HUES64 (cell line): Measurements from ENCODE around the gene TACC2.

Experiments used
- H3K27ac ChIP-seq: 2 replicates; pipeline ENCODE4 v1.7.0; 2013; ENCODE audit warnings: low read depth, low read length, inconsistent platforms
- H3K27me3 ChIP-seq: 2 replicates; pipeline ENCODE4 v1.6.1; 2013; ENCODE audit warnings: mild to moderate bottlenecking, low read length; ENCODE audit not compliant: insufficient read depth
- H3K36me3 ChIP-seq: 2 replicates; pipeline ENCODE4 v1.6.1; 2013; ENCODE audit warnings: mild to moderate bottlenecking, low read length; ENCODE audit not compliant: insufficient read depth
- H3K4me1 ChIP-seq: 2 replicates; pipeline ENCODE4 v1.6.1; 2013; ENCODE audit warnings: mild to moderate bottlenecking, low read length, moderate library complexity; ENCODE audit not compliant: insufficient read depth
- H3K4me3 ChIP-seq: 2 replicates; pipeline ENCODE4 v1.5.1; 2013; ENCODE audit warnings: mild to moderate bottlenecking, low read length, moderate library complexity
- H3K9ac ChIP-seq: 2 replicates; pipeline ENCODE4 v1.6.1; 2013; ENCODE audit warnings: mild to moderate bottlenecking, low read depth, low read length
- H3K9me3 ChIP-seq: 2 replicates; pipeline ENCODE4 v1.6.1; 2013; ENCODE audit warnings: low read depth, low read length; ENCODE audit not compliant: insufficient read depth
- WGBS: fragments of 150-250, 120-280 bp; methylation state at CpG from one replicate; pipeline ENCODE4 v1.1.7; 2013; ENCODE audit warnings: missing lambda C conversion rate; 5-methylcytosine and 5-hydroxymethylcytosine counted together

Gene TACC2

GRCh38 chr10:122115874-122116273 lies 126.9 kb downstream of the TACC2 start:
- WGBS, result 87% methylated on average over 4 of the region's 4 CpGs
- Histone ChIP-seq H3K27ac (no peak overlapping the region), H3K27me3 (peaks cover 17% of the 10 kb centered on the region; the same call in 1 of the 2 replicates)

DNA sequence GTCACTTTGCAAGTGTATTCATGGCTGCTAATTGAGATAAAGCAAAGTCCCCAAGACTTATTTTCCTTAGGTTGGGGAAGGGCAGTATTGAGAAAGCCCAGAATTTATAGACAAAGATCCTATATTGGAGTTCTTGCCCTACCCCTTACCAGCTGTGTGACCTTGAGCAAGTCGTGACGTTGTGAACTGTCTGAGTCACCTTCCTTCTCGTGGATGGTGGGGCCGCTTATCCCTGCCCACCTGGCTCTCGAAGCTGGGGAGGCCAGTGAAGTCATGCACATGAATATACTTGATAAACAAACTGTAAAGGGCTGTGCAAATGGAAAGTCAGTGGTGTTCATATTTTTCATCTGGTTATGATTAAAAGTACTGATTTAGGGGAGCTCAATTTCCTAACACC lies 127.4 kb downstream of the TACC2 start:
- no peak overlapping the region for H3K9ac ChIP-seq
- no peak overlapping the region for H3K4me3 ChIP-seq
- H3K4me1 ChIP-seq, result peaks cover 19% of the 10 kb centered on the region
- H3K27me3 ChIP-seq, result peaks cover 17% of the 10 kb centered on the region; the same call in 1 of the 2 replicates
- no peak overlapping the region for H3K27ac ChIP-seq
- H3K36me3 ChIP-seq, result no peaks in the 10 kb centered on the region
- 64% methylated on average over 5 of the region's 5 CpGs for WGBS
- no peaks in the 10 kb centered on the region for H3K9me3 ChIP-seq

More at GRCh38 chr10:122115874-122116273, 126.9 kb downstream of the TACC2 start:
- no peak overlapping the region for H3K4me3 ChIP-seq
- no peaks in the 10 kb centered on the region for H3K36me3 ChIP-seq
- no peak overlapping the region for H3K9ac ChIP-seq
- no peaks in the 10 kb centered on the region for H3K9me3 ChIP-seq
- peaks cover 19% of the 10 kb centered on the region for H3K4me1 ChIP-seq

DNA sequence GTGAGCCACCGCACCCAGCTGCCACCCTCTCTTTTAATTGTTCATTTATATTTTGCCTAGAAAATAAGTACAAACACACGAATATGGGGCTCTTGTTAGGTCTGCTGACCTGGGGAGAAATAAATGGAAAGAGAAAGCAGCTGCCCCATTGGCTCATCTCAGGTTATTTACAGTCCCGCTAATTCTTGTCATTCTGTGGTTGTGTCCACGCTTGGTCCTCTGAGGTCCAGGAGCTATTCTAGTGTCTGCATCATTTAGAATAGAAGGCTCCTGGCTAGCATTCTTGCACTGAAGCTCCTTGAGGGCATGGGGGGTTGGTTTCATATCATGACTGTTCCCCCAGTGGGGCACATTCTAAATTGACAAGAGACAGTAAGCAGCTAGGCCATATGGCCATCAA lies 128.5 kb downstream of the TACC2 start:
- no peak overlapping the region for H3K4me3 ChIP-seq
- H3K36me3 ChIP-seq, result no peaks in the 10 kb centered on the region
- no peak overlapping the region for H3K27ac ChIP-seq
- peaks cover 10% of the 10 kb centered on the region; the same call in 1 of the 2 replicates for H3K27me3 ChIP-seq
- no peak overlapping the region for H3K9ac ChIP-seq
- H3K9me3 ChIP-seq, result no peaks in the 10 kb centered on the region
- 96% methylated on average over 4 of the region's 4 CpGs for WGBS
- peaks cover 11% of the 10 kb centered on the region; the same call in 1 of the 2 replicates for H3K4me1 ChIP-seq

DNA sequence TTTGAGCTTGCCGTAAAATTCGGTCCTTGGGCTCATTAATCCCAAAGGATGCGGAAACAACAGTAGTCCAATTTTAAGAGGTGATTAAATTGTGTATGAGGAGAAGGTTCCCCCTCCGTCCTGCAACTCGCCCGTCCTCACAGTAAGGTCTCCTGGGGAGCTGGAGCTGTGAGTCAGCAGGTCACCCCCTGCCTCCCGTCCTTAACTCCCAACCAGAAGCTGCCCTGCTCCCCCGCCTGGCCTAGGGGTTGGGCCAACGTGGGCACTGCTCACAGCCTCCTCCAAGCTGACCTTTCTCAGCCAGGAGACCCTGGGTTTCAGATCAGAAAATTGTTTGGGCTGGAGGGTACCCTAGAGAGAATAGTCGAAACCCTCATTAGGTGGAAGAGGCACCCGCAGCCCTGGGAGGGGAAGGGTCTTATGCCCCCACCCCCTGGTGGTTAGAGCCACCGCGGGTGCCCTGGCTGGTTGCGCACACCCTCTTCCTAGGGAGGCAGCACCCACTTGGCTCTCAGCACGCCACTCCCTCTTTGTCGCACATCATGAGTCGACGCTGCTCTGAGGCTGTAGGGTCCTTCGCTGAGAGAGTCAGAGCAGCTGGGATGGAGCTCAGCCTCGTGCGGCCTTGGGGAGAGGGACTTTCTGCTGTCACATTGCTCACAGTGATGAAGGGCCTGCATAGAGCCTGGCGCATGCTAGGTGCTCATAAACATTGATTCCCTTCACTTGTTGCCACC lies 131.2 kb downstream of the TACC2 start:
- Histone ChIP-seq H3K27ac (no peak overlapping the region), H3K9ac (no peak overlapping the region), H3K9me3 (no peaks in the 10 kb centered on the region), H3K4me1 (peaks cover 18% of the 10 kb centered on the region; the same call in 1 of the 2 replicates), H3K27me3 (no peaks in the 10 kb centered on the region), H3K4me3 (no peak overlapping the region), H3K36me3 (no peaks in the 10 kb centered on the region)
- 80% methylated on average over 22 of the region's 22 CpGs for WGBS

- peaks cover 15% of the 10 kb centered on the region; the same call in 1 of the 2 replicates for H3K4me1 ChIP-seq
- H3K9ac ChIP-seq, result no peak overlapping the region
- H3K27me3 ChIP-seq, result no peaks in the 10 kb centered on the region
- no peak overlapping the region for H3K27ac ChIP-seq
- H3K4me3 ChIP-seq, result no peak overlapping the region
- no peaks in the 10 kb centered on the region for H3K9me3 ChIP-seq
- H3K36me3 ChIP-seq, result no peaks in the 10 kb centered on the region
- 86% methylated on average over 5 of the region's 5 CpGs for WGBS
Measured at GRCh38 chr10:122121059-122121458, 132.1 kb downstream of the TACC2 start.

DNA sequence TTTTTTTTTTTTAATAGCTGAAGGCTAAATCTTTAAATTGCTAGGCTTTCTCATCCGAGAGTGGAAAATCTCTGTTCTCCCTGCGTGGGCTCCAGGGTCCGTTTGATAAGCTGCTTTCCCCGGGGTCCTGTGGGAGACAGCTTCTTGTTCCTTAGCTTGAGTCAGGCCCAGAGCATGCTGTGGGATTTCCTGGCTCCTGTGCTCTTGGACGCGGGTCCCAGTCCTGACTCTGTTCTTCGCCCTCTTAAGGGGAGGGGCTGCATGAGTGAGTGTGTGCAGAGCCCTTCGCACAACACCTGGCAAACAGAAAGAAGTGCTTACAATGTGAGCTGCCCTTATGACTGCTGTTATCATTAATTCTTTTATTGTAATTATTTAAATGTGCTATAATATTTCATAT lies 133.5 kb downstream of the TACC2 start:
- Histone ChIP-seq H3K27ac (no peak overlapping the region), H3K9ac (no peak overlapping the region), H3K4me3 (no peak overlapping the region), H3K36me3 (peaks cover 4% of the 10 kb centered on the region; the same call in 1 of the 2 replicates), H3K27me3 (no peaks in the 10 kb centered on the region), H3K4me1 (peaks cover 17% of the 10 kb centered on the region), H3K9me3 (no peaks in the 10 kb centered on the region)
- 82% methylated on average over 8 of the region's 8 CpGs for WGBS

DNA sequence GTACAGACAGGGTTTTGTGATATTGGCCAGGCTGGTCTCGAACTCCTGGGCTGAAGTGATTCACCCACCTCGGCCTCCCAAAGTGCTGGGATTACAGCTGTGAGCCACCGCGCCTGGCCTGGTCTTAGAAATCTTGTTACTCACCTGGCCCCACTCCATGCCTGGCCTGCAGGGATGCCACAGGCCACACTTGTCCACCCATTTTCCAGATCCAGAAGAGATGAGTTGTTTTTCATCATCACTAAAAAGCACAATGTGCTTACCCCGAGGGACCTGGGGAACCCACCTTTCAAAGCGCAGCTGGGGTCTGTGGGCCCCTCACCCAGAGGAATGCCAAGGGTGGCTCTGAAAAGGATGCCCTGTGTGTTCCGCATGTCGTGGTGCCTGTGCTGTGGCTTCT lies 134.2 kb downstream of the TACC2 start:
- H3K9ac ChIP-seq, result no peak overlapping the region
- H3K27me3 ChIP-seq, result no peaks in the 10 kb centered on the region
- H3K4me1 ChIP-seq, result peaks cover 20% of the 10 kb centered on the region
- H3K9me3 ChIP-seq, result no peaks in the 10 kb centered on the region
- H3K27ac ChIP-seq, result no peak overlapping the region
- 81% methylated on average over 8 of the region's 8 CpGs for WGBS
- H3K36me3 ChIP-seq, result peaks cover 4% of the 10 kb centered on the region; the same call in 1 of the 2 replicates
- H3K4me3 ChIP-seq, result no peak overlapping the region

- Histone ChIP-seq H3K4me1 (peaks cover 20% of the 10 kb centered on the region), H3K27ac (no peak overlapping the region), H3K36me3 (peaks cover 4% of the 10 kb centered on the region; the same call in 1 of the 2 replicates), H3K9ac (no peak overlapping the region), H3K4me3 (no peak overlapping the region), H3K9me3 (no peaks in the 10 kb centered on the region), H3K27me3 (no peaks in the 10 kb centered on the region)
- WGBS, result 86% methylated on average over 9 of the region's 9 CpGs
Measured at GRCh38 chr10:122124342-122124741, 135.4 kb downstream of the TACC2 start.

GRCh38 chr10:122124808-122125207 lies 135.8 kb downstream of the TACC2 start:
- Histone ChIP-seq H3K27me3 (no peaks in the 10 kb centered on the region), H3K9ac (no peak overlapping the region), H3K4me1 (peaks cover 19% of the 10 kb centered on the region), H3K9me3 (no peaks in the 10 kb centered on the region), H3K27ac (no peak overlapping the region), H3K36me3 (peaks cover 4% of the 10 kb centered on the region; the same call in 1 of the 2 replicates), H3K4me3 (no peak overlapping the region)
- WGBS, result 56% methylated on average over 6 of the region's 7 CpGs

- H3K4me1 ChIP-seq, result peaks cover 18% of the 10 kb centered on the region
- H3K27ac ChIP-seq, result no peak overlapping the region
- WGBS, result 71% methylated on average over 6 of the region's 6 CpGs
Measured at GRCh38 chr10:122126763-122127659, 138.0 kb downstream of the TACC2 start.

GRCh38 chr10:122127943-122128342 lies 139.0 kb downstream of the TACC2 start:
- Histone ChIP-seq H3K9ac (no peak overlapping the region), H3K27ac (no peak overlapping the region), H3K27me3 (no peaks in the 10 kb centered on the region), H3K4me3 (no peak overlapping the region), H3K9me3 (no peaks in the 10 kb centered on the region), H3K36me3 (peaks cover 6% of the 10 kb centered on the region; the same call in 1 of the 2 replicates), H3K4me1 (peaks cover 28% of the 10 kb centered on the region)
- WGBS, result 86% methylated on average over 8 of the region's 8 CpGs

More at GRCh38 chr10:122126763-122127659, 138.0 kb downstream of the TACC2 start:
- Histone ChIP-seq H3K36me3 (peaks cover 4% of the 10 kb centered on the region; the same call in 1 of the 2 replicates), H3K4me3 (no peak overlapping the region), H3K9ac (no peak overlapping the region), H3K27me3 (no peaks in the 10 kb centered on the region), H3K9me3 (no peaks in the 10 kb centered on the region)
